ENCODE measurements around the gene SAFB2.

SAFB2 gene

GRCh38 chr19:5557691-5558090, 64.9 kb downstream of the SAFB2 start:
- in situ Hi-C loops (cut with HindIII; ENCODE audit: low sequenced_read_pairs): loop anchor here (10.0 kb wide), 2 partner anchors 73 to 323 kb away; no protein-coding TSS in a partner anchor

- in situ Hi-C loops (cut with HindIII; ENCODE audit: low sequenced_read_pairs): loop anchor here (10.0 kb wide), 2 partner anchors 70 to 320 kb away; no protein-coding TSS in a partner anchor
Observed at GRCh38 chr19:5554828-5555227, 67.7 kb downstream of the SAFB2 start.

- in situ Hi-C loops (cut with HindIII; ENCODE audit: low sequenced_read_pairs): loop anchor here (10.0 kb wide), 2 partner anchors 69 to 319 kb away; no protein-coding TSS in a partner anchor
Observed at GRCh38 chr19:5553892-5554291, 68.7 kb downstream of the SAFB2 start.

- in situ Hi-C loops (cut with HindIII; ENCODE audit: low sequenced_read_pairs): no loop called here
Observed at GRCh38 chr19:5547881-5548280, 74.7 kb downstream of the SAFB2 start.

- in situ Hi-C loops (cut with HindIII; ENCODE audit: low sequenced_read_pairs): no loop called here
Observed at GRCh38 chr19:5545984-5546383, 76.6 kb downstream of the SAFB2 start.

GRCh38 chr19:5545051-5545450, 77.5 kb downstream of the SAFB2 start:
- in situ Hi-C loops (cut with HindIII; ENCODE audit: low sequenced_read_pairs): no loop called here

- in situ Hi-C loops (cut with HindIII; ENCODE audit: low sequenced_read_pairs): no loop called here
Observed at GRCh38 chr19:5542665-5543064, 79.9 kb downstream of the SAFB2 start.

GRCh38 chr19:5541456-5541855, 81.1 kb downstream of the SAFB2 start:
- in situ Hi-C loops (cut with HindIII; ENCODE audit: low sequenced_read_pairs): no loop called here

- in situ Hi-C loops (cut with HindIII; ENCODE audit: low sequenced_read_pairs): no loop called here
Observed at GRCh38 chr19:5540208-5540607, 82.4 kb downstream of the SAFB2 start.

- in situ Hi-C loops (cut with HindIII; ENCODE audit: low sequenced_read_pairs): no loop called here
Observed at GRCh38 chr19:5537870-5538269, 84.7 kb downstream of the SAFB2 start.
